HG03097 (cell line): Measurements from ENCODE around the gene GNAQ.
"Not testable (repeated sequence)": the region's sequence is repeated elsewhere in the genome, so short reads cannot be mapped to it uniquely, and the experiment has no call there.

ENCODE experiments used
- ATAC-seq: cut with Tn5 transposase; IDR thresholded peaks from one replicate; pipeline ENCODE4 v1.9.1; 2021; ENCODE audit not compliant: unreplicated experiment, low FRiP score

Gene GNAQ

DNA sequence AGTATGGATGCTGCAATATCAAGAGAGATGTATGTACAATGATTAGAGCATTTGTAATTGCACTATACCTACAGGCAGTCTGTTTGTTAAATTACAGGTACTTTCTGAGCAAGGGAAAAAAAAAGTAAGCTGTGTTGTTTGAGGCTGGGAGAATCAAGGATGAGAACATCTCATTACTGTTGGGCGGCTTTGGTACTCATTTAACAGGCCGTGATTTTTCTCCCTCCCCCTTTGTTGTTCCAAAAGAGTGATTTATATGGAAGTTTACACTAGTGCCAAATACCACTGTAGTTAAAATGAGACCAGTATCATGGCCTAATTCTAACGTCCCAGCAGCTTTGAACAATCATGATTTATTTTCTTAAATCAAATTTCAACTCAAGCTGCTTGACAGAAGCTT, 312.3 kb downstream of the GNAQ start:
- ATAC-seq, result no peak

DNA sequence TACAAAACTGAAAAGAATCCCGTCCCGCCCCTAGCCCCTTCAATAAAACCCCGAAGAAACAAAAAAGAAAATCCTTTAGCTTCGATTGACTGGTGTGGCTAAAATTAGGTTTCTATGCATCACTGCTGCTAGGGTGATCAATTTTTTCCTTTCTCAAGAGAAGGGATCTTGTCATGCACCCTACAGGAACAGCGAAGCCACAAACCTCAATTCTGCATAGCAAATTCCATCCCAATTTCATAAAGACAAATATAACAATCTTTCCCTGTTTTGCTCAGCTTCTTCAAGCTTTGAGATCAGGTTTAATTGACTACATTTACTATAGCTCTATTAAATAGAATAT, 313.3 kb downstream of the GNAQ start:
- ATAC-seq, result not testable (repeated sequence)

DNA sequence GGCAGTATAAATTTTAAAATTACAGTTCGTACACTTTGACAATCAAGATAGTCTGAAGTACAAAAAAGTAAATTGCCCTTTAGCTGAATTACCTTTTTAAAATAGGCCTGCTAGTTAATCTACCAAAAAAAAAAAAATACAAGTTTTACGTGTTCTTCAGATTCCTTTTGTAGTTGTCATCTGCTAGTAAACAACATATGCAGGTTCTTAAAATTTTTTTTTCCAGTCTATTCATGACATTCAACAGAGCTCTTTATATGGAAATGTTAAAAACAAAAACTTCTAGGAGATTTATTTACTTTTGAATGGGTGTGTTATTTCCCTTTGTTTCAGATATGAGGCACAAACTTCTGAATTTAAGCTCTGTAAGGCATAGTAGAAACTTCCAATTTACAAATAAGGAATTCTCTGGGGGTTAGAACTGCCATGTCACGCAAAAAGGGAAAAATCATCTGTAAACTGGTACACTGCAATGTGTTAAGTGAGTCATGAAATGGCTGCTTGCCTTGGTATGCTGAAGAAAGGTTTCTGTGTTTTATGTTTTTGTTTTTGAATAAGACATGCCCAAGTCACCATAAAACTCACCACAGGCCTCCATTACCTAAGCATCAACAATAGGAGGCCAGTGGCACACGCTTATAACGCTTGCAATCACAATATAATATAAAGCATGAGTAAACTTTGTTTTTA, 313.9 kb downstream of the GNAQ start:
- not testable (repeated sequence) for ATAC-seq

- no peak for ATAC-seq
Observed at GRCh38 chr9:77714077-77714549, 317.5 kb downstream of the GNAQ start.

DNA sequence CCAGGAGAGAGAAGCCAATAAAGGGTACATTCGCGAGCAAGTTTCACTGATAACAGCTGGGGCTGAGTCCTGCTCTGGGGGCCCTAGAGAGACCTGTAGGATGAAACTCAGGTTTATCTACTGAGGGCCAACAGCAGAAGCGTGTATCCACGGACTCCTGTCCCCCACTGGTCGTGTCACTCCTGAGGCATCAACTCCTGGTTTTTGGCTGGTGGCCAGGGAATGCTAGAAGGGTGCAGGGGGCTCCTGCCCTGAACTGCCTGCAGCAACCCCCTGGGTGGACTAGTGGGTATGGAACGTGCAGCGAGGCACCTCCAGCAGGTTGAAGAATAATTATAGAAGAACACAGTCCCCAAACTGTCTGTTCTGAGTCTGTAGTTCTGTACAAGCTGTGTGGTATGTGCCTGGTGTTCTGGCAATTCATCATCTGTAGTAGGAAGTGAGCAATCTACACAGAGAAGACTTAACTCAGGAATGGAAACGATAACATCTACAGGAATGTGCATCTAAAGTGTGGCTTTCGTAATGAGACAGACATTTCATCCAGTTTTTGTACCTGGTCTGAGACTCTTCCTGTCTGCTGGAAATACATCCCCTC, 319.0 kb downstream of the GNAQ start:
- no peak for ATAC-seq

GRCh38 chr9:77710965-77711648, 320.5 kb downstream of the GNAQ start:
- ATAC-seq, result no peak

- no peak for ATAC-seq
Observed at GRCh38 chr9:77710316-77710715, 321.3 kb downstream of the GNAQ start.

DNA sequence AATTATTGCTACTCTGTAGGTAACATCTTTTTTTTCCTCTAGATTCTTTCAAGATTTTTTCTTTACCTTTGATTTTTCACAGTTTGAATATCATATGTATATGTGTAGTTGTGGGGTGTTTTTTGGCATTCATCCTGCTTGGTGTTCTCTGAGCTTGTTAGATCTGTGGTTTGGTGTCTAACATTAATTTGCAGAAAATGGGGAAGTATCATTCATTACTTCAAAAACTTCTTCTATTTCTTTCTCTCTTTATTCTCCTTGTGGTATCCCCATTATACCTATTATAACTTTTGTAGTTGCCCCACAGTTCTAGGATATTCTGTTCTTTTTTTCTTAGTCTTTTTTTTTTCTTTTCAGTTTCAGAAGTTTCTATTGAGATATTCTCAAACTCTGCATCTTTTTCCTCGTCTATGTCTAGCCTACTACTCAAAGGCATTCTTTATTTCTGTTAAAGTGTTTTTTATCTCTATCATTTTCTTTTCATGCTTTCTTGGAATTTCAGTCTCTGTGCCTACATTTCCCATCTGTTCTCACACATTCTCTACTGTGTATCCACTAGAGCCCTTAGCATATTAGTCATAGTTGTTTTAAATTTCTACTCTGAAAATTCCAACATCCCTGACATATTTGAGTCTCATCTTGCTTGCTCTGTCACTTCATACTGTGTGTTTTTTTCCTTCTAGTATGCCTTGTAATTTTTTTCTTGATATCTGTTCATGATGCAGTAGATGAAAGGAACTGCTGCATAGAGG, 323.4 kb downstream of the GNAQ start:
- no peak for ATAC-seq

- ATAC-seq, result no peak
Observed at GRCh38 chr9:77707383-77708063, 324.1 kb downstream of the GNAQ start.

- ATAC-seq, result no peak
Observed at GRCh38 chr9:77705636-77706035, 326.0 kb downstream of the GNAQ start.

DNA sequence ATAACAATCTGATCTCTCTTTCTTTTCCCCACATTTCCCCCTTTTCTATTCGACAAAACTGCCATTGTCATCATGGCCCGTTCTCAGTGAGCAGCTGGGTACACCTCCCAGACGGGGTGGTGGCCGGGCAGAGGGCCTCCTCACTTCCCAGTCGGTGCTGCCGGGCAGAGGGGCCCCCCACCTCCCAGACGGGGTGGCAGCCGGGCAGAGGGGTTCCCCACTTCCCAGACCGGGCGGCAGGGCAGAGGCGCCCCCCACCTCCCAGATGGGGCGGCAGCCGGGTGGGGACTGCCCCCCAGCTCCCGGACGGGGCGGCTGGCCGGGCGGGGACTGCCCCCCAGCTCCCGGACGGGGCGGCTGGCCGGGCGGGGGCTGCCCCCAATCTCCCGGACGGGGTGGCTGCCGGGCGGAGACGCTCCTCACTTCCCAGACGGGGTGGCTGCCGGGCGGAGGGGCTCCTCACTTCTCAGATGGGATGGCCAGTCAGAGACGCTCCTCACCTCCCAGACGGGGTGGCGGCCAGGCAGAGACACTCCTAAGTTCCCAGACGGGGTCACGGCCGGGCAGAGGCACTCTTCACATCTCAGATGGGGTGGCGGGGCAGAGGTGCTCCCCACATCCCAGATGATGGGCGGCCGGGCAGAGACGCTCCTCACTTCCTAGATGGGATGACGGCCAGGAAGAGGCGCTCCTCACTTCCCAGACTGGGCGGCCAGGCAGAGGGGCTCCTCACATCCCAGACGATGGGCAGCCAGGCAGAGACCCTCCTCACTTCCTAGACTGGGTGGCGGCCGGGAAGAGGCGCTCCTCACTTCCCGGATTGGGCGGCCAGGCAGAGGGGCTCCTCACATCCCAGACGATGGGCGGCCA, 328.9 kb downstream of the GNAQ start:
- not testable (repeated sequence) for ATAC-seq

GRCh38 chr9:77697238-77697984, 334.2 kb downstream of the GNAQ start:
- no peak for ATAC-seq

DNA sequence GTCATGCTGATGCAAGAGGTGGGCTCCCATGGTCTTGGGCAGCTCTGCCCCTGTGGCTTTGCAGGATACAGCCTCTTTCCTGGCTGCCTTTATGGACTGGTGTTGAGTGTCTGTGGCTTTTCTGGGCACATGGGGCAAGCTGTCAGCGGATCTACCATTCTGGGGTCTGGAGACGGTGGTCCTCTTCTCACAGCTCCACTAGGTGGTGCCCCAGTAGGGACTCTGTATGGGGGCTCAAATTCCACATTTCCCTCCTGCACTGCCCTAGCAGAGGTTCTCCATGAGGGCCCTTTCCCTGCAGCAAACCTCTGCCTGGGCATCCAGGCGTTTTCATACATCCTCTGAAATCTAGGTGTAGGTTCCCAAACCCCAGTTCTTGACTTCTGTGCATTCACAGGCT, 340.9 kb downstream of the GNAQ start:
- ATAC-seq, result not testable (repeated sequence)

DNA sequence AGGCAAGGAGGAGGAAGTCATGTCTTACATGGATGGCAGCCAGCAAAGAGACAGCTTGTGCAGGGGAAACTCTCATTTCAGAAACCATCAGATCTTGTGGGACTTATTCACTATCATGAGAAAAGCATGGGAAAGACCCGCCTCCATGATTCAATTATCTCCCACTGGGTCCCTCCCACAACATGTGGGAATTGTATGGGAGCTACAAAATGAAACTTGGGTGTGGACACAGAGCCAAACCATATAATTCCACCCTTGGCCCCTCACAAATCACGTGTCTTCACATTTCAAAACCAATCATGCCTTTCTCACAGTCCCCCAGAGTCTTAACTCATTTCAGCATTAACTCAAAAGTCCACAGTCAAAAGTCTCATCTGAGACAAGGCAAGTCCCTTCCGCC, 341.5 kb downstream of the GNAQ start:
- not testable (repeated sequence) for ATAC-seq

DNA sequence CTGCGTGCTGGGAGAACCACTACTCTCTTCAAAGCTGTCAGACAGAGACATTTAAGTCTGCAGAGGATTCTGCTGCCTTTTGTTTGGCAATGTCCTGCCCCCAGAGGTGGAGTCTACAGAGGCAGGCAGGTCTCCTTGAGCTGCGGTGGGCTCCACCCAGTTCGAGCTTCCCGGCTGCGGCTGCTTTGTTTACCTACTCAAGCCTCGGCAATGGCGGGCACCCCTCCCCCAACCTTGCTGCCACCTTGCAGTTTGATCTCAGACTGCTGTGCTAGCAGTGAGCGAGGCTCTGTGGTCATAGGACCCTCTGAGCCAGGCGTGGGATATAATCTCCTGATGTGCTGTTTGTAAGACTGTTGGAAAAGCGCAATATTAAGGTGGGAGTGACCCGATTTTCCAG, 343.9 kb downstream of the GNAQ start:
- not testable (repeated sequence) for ATAC-seq

GRCh38 chr9:77680581-77680980, 351.0 kb downstream of the GNAQ start:
- ATAC-seq, result no peak

DNA sequence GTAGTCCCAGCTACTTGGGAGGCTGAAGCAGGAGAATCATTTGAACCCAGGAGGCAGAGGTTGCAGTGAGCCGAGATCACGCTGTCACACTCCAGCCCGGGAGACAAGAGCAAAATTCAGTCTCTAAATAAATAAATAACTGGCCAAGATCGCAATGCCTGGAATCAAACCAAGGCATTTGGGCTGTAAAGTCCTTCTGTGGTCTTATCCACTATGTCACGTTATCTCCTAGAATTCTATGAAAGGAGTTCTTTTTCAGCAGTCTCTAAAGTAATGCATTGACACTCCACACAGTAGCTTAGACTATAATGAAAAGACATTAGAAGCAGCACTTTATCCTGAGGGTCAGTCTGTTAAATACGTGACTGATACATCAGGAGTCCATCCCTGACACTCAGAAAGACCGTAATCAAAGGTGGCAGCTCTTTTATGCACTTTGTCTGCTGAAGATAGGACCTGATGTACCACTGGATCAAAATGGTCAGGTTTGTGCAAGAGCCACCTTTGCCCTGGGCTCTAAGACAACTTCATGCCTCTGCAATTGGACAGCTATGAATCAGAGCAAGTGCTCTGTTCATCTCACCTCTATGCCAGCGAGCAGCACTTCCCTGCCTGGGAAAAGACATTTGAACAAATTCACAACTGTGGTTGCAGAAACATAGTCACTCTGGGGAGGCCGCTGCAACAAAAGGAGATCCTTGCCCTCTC, 351.8 kb downstream of the GNAQ start:
- ATAC-seq, result no peak

GRCh38 chr9:77679088-77679487, 352.5 kb downstream of the GNAQ start:
- ATAC-seq, result no peak
